COLO668 (cell line): ENCODE data around the gene C8G.

Source experiments
- DNase-seq: peaks from one replicate; lab custom pipeline; 2025; ENCODE audit not compliant: unreplicated experiment; lab: John Stamatoyannopoulos, UW

C8G gene

DNA sequence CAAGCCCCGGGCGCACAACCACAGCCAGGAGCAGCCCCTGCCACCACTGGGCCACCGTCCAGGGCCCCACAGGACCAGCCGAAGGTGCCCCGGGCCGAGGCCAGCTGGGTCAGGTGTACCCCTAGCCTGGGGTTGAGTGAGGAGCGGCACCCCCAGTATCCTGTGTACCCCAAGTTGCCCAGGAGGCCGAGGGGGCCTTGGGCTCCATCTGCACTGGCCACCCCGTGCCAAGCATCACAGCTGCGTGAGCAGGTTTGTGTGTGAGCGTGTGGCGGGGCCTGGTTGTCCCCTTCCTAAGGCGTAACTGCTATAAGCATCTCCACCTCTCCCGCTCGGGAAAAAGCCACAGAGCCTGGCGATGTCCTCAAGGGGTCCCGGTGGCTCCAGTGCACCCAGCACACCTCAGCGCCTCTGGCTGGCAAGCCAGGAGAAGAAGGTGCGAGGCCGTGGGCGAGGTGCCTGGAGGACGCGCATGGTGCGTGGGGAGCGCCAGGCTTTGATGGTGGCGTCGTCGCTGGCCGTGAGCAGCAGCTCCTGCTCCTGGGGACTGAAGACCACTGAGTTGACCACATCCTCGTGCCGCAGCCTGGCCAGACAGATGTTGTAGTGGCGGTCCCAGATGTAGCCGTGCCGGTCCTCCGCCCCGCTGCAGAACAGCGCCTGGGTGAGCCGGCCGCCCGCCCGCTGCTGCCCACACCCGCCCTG is 4.4 kb upstream of the C8G start:
- DNase-seq: no peak

GRCh38 chr9:136941231-136942111 is 3.6 kb upstream of the C8G start:
- no peak for DNase-seq

GRCh38 chr9:136942112-136942880 is 2.7 kb upstream of the C8G start:
- DNase-seq: no peak

- no peak for DNase-seq
These were observed 2.2 kb upstream of the C8G start for GRCh38 chr9:136942881-136943230.

DNA sequence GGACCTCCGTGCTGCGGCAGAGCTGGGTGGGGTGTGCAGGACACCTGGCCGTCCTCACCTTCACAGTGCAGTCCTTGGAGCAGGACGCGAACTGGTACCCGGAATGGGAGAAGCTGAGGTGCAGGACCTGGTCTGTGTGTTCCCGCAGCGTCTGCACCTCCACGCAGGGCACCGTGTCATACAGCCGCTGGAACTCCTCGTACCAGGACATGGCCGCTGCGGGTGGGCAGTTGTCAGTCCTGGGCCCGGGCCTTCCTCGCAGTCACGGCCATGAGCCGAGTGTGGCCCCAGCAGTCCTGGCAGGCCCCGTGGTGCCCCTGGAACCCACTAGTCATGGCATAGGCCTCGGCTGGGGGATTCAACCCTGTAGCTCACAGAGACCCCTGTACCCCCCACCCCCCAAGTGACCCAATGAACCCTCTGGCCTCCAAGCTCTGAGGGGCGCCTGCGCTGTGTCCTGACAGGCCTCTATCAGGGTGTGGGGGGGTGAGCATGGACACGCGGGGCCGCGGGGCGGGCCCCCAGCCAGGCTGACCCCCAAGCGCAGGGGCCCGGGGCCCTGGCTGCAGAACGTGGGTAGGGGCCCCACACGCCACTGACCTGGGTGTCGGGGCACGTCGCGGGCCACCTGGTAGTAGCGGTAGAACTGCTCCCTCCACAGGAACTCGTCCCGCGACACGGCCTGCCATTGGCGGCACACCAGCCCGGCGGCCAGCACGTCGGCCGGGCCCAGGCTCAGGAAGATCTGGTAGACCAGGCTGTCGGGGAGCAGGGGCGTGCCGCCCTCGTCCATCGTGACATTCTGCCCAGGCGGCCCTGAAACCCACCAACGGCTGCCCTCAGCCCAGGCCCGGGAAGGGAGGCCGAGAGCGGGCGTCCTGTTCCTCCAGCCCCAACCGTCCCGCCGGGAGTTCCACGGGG is 1.5 kb upstream of the C8G start:
- peak; percentile 66 for DNase-seq

GRCh38 chr9:136944212-136944518 is 878 bp upstream of the C8G start:
- DNase-seq: peak; percentile 88

- no peak for DNase-seq
These were observed 537 bp downstream of the C8G start for GRCh38 chr9:136945333-136946227.

GRCh38 chr9:136946228-136947027 is 1.4 kb downstream of the C8G start:
- DNase-seq: no peak

DNA sequence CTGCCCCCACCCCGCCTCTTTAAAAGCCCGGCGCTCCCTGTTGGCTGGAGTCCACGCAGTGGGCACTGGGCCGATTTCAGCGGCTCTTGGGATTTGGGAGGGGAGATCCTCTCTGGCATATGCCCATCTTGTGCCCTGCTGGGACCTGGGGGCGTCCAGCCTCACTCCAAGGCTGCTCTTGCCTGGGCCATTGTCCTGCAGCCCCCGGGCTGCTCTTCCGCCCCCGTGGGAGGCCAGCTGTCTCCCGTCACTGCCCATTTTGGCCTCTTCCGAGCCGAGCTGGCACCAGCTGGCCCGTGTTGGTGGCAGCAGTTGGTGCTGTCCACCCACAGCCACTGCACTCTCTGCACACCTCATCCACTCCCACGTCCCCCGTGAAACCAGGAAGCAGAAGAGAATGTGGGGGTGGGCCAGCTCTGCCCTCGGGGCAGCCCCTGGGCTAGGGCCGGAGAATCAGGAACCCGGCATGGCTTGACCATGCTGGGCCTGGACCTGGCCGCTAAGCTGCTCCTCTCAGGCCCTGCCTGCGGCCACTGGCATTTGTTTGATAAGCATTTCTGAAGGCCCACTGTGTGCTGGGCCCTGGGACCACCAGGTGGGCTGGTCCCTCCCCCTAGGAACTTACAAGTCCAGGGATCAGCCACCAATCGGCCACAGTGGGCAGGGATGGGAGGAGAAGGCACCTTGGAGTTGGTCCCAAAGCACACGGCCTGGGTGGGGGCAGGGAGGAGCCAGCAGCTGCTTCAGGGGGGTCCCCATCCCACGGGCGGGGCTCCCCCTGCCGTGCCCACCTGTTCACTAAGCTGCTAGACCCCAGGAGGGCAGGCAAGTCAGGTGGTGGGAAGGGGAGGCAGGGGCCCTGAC is 2.2 kb downstream of the C8G start:
- no peak for DNase-seq

- peak; percentile 66 for DNase-seq
These were observed 3.0 kb downstream of the C8G start for GRCh38 chr9:136947955-136948510.

DNA sequence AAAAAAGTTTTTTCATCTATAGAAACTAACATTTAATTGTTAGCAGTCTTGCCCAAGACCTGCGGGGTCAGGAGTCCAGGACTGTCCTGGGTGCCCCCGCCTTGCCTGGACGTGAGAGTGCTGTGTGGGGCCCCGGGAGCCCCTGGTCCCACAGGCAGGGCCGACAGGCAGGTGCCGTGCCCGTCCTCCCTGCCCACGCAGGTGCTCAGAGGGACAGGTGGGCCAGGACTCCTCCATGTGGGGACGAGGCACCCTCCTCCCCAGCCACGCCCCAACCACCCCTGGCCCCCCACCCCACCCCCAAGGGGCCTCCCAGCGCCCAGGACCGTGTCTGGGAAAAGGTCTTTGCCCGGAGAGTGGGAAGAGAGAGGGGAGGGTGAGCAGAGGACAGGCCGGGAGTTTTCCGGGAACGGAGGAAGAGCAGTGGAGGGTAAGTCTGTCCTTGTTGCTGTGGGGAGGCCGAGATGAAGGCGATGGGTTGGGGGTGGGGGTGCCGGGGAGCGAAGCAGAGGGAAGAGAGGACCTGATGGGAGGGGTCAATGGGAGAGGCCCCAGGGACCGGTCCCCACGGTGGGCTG is 4.3 kb downstream of the C8G start:
- DNase-seq: peak; percentile 71

GRCh38 chr9:136949817-136950655 is 5.0 kb downstream of the C8G start:
- peak; percentile 98 for DNase-seq

GRCh38 chr9:136950656-136951276 is 5.7 kb downstream of the C8G start:
- peak; percentile 47 for DNase-seq

GRCh38 chr9:136951541-136952320 is 6.7 kb downstream of the C8G start, which contains the start of gene LCN12:
LCN12 (plus strand) TSS chr9:136952273; CDS start chr9:136952328, 55 bp downstream.
- no peak for DNase-seq

GRCh38 chr9:136952321-136952850 is 7.3 kb downstream of the C8G start:
- no peak for DNase-seq
